Keratinocyte (primary cell): ENCODE measurements around the gene MTHFD2. TPM values are rescaled to one million over a fixed set of nuclear protein-coding genes. Genes with fewer than 3 reads are reported as not detected.
A peak's percentile ranks its signal among the peaks of the same experiment; 100 is the strongest.

ENCODE experiments used
- DNase-seq: peaks from one replicate; pipeline ENCODE4 v3.0.0-alpha.2; 2011; ENCODE audit warnings: low read depth, missing footprints, low spot score
- FAIRE-seq: peaks from 2 replicates; lab custom pipeline; 2011; peaks lifted over from hg19 to GRCh38; lab: Jason Lieb, UNC
- H2AFZ ChIP-seq: 2 replicates; pipeline ENCODE4 v1.6.0; 2012; ENCODE audit warnings: low read length, control low read depth, inconsistent platforms; ENCODE audit not compliant: control insufficient read depth
- H3K27ac ChIP-seq: 2 replicates; pipeline ENCODE4 v1.5.1; 2011; ENCODE audit warnings: low read length; ENCODE audit not compliant: control insufficient read depth, insufficient read depth
- H3K27me3 ChIP-seq: 3 replicates; pipeline ENCODE4 v1.6.0; 2011; ENCODE audit warnings: low read length; ENCODE audit not compliant: control insufficient read depth, insufficient read depth; ENCODE audit errors: extremely low read depth
- H3K36me3 ChIP-seq, 2 experiments: 2 replicates in 1 of 2; 3 replicates in 1 of 2; pipeline ENCODE4 v1.5.1; 2011; ENCODE audit warnings: low read length in 2 of 2, mild to moderate bottlenecking in 1 of 2; ENCODE audit not compliant: control insufficient read depth in 2 of 2, insufficient read depth in 2 of 2; ENCODE audit errors: extremely low read depth in 1 of 2
- H3K4me1 ChIP-seq: 3 replicates; pipeline ENCODE4 v1.5.1; 2011; ENCODE audit warnings: low read length; ENCODE audit not compliant: control insufficient read depth, insufficient read depth; ENCODE audit errors: extremely low read depth
- H3K4me2 ChIP-seq: 3 replicates; pipeline ENCODE4 v1.6.0; 2011; ENCODE audit warnings: low read depth, low read length; ENCODE audit not compliant: control insufficient read depth, insufficient read depth; ENCODE audit errors: extremely low read depth
- H3K4me3 ChIP-seq, 3 experiments: fragments of 200-600 bp in 1 of 3; sonication (generic) in 1 of 3; 2 replicates in 2 of 3; 3 replicates in 1 of 3; pipeline ENCODE4 v1.5.1; 2011 to 2016; ENCODE audit warnings: low read length in 3 of 3, mild to moderate bottlenecking in 3 of 3, control low read depth in 2 of 3, inconsistent platforms in 1 of 3, low read depth in 1 of 3, mixed read lengths in 1 of 3, mixed run types in 1 of 3, moderate library complexity in 1 of 3; ENCODE audit not compliant: control insufficient read depth in 2 of 3, insufficient read depth in 2 of 3; ENCODE audit errors: extremely low read depth in 1 of 3
- H3K79me2 ChIP-seq: 2 replicates; pipeline ENCODE4 v1.6.0; 2012; ENCODE audit warnings: low read length; ENCODE audit not compliant: control insufficient read depth, insufficient read depth
- H3K9ac ChIP-seq: 3 replicates; pipeline ENCODE4 v1.6.0; 2011; ENCODE audit warnings: low read length; ENCODE audit not compliant: control insufficient read depth, insufficient read depth; ENCODE audit errors: extremely low read depth
- H3K9me1 ChIP-seq: 3 replicates; pipeline ENCODE4 v1.6.0; 2011; ENCODE audit warnings: low read length; ENCODE audit not compliant: control insufficient read depth, insufficient read depth; ENCODE audit errors: extremely low read depth
- H3K9me3 ChIP-seq: 2 replicates; pipeline ENCODE4 v1.5.1; 2012; ENCODE audit warnings: low read depth, low read length; ENCODE audit not compliant: control insufficient read depth
- H4K20me1 ChIP-seq: 3 replicates; pipeline ENCODE4 v1.6.0; 2011; ENCODE audit warnings: low read length; ENCODE audit not compliant: control insufficient read depth, insufficient read depth; ENCODE audit errors: extremely low read depth
- EZH2 ChIP-seq: IDR thresholded peaks from one replicate; pipeline ENCODE4 v1.6.1; 2012; ENCODE audit warnings: inconsistent platforms, mild to moderate bottlenecking, low read length, moderate library complexity
- dilution Hi-C: fragments of 300-500 bp; cut with MboI; formaldehyde crosslinking; loops from one replicate; pipeline ENCODE4 v1.7.0; 2020; ENCODE audit warnings: low sequenced_read_pairs; ENCODE audit not compliant: extremely low pct_ligation_motif_present
- polyA plus RNA-seq, 5 experiments: library from polyadenylated mRNA; depleted of rRNA in 3 of 5; stranded (reverse) in 3 of 5; stranded (forward) in 1 of 5; unstranded in 1 of 5; fragments of >200 nt; gene quantifications; 1 replicate in 1 of 5; 2 replicates in 3 of 5; 3 replicates in 1 of 5; pipeline versions ENCODE4 v1.2.1 to v1.2.3, GENCODE V29; 2011 to 2012; ENCODE audit warnings: missing spikeins in 2 of 5, low read depth in 1 of 5, low replicate concordance in 1 of 5
- TF ChIP-seq, protein P1 (sequence below), 3 experiments: IDR thresholded peaks in 1 of 3; conservative IDR thresholded peaks in 1 of 3; optimal IDR thresholded peaks in 1 of 3; 2 replicates in 2 of 3; 3 replicates in 1 of 3; pipeline versions ENCODE3 to v1.5.1; 2011; ENCODE audit warnings: low read length in 3 of 3, mild to moderate bottlenecking in 3 of 3, moderate library complexity in 2 of 3, control low read depth in 1 of 3, inconsistent platforms in 1 of 3; ENCODE audit not compliant: insufficient read depth in 2 of 3; ENCODE audit errors: extremely low read depth in 1 of 3

Gene MTHFD2
- polyA plus RNA-seq, 1 donor (not counting 4 experiments of a cell fraction or from before 2014, with no cell fraction given): 114 TPM

DNA sequence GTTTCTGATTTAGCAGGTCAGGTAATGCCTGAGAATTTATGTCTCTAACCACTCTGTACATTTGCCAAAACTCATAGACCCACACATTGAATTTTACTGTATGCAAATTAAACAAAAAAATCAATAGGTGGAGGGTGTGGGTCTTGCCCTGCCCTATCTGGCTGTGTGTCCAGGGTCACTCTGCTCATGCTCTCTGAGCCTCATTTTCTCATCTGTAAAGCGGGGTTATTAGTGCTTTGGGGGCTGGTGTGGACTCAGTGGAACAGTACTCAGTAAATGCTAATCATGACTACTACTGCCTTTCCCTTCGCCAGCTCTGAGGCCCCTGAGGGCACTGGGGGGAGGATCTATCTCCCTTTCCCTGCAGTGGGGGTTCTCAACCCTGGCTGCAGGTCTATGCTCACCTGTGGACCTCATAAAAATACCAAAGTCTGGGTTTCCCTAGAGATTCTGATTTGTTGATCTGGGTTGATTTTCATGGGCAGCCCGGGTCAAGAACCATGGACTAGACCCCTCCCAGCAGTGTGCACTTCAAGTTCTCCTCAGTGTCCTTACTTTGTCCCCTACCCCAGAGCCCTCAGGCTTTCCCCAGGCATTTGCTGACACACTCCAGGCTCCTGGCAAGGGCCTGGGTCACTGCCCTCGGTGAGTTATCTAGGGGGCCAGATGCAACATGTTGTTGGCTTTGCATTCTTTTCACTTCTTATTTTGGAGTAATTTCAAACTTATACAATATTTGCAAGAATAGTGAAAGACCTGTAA, 27.5 kb downstream of the MTHFD2 start:
- Histone ChIP-seq H3K27ac (no peak overlapping the region), H2AFZ (no peak overlapping the region), H3K27me3 (peaks cover 7% of the 10 kb centered on the region), H3K4me1 (peaks cover 18% of the 10 kb centered on the region), H4K20me1 (peaks cover 3% of the 10 kb centered on the region), H3K36me3 (peaks cover 0 to 4% of the 10 kb centered on the region in 2 experiments), H3K9me1 (no peaks in the 10 kb centered on the region), H3K9ac (no peak overlapping the region), H3K4me3 (no peak overlapping the region), H3K9me3 (no peaks in the 10 kb centered on the region), H3K79me2 (no peaks in the 10 kb centered on the region), H3K4me2 (peak overlapping the region; percentile 44)
- DNase-seq (no peak), FAIRE-seq (no peak)
- TF ChIP-seq, protein P1, sequence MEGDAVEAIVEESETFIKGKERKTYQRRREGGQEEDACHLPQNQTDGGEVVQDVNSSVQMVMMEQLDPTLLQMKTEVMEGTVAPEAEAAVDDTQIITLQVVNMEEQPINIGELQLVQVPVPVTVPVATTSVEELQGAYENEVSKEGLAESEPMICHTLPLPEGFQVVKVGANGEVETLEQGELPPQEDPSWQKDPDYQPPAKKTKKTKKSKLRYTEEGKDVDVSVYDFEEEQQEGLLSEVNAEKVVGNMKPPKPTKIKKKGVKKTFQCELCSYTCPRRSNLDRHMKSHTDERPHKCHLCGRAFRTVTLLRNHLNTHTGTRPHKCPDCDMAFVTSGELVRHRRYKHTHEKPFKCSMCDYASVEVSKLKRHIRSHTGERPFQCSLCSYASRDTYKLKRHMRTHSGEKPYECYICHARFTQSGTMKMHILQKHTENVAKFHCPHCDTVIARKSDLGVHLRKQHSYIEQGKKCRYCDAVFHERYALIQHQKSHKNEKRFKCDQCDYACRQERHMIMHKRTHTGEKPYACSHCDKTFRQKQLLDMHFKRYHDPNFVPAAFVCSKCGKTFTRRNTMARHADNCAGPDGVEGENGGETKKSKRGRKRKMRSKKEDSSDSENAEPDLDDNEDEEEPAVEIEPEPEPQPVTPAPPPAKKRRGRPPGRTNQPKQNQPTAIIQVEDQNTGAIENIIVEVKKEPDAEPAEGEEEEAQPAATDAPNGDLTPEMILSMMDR (optimal IDR thresholded peaks at IDR 0.05 in 1 of 3, IDR thresholded peaks at IDR 0.05 in 1 of 3, conservative IDR thresholded peaks at IDR 0.05 in 1 of 3; ENCODE audit: extremely low read depth in 1 of 3, insufficient read depth in 2 of 3, low read length in 3 of 3): no peak
- no peak for TF ChIP-seq EZH2
- dilution Hi-C loops: no loop called here

DNA sequence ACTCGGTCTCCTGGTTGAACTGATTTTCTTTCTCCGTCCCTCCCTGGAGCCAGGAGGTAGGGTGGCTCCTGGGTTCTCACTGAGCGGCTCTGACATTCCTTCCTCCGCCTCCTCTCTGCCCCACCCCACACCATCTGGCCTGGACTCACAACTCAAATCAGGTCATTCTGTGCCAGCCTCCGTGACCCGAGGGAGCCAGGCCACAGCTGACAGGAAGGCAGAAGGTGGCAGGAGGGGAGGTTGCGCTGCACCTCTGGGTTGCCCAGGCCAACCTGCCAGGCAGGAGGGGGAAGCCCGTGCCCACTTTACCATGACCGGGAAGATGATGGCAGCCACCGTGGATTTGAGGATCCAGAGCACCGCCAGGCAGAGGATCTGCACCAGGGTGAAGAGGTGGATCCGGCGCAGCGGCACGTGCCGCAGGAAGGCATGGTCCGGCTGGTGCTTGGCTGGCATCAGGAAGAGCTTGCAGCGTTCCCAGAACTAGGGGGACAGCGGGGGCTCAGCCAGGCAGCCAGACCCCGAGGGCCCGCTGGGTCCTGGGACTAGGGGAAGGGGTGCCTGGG, 28.3 kb downstream of the MTHFD2 start:
- Histone ChIP-seq H3K27me3 (peaks cover 7% of the 10 kb centered on the region), H3K4me1 (peaks cover 18% of the 10 kb centered on the region), H2AFZ (peak overlapping the region; percentile 76), H3K79me2 (no peaks in the 10 kb centered on the region), H3K9me3 (no peaks in the 10 kb centered on the region), H3K36me3 (no peaks in the 10 kb centered on the region), H3K4me2 (peak overlapping the region; percentile 44), H4K20me1 (peaks cover 3% of the 10 kb centered on the region), H3K4me3 (peak overlapping the region in 1 of 3 experiments; percentile 4), H3K27ac (no peak overlapping the region), H3K9ac (no peak overlapping the region), H3K9me1 (no peaks in the 10 kb centered on the region)
- FAIRE-seq (no peak), DNase-seq (no peak)
- TF ChIP-seq, protein P1 (optimal IDR thresholded peaks at IDR 0.05 in 1 of 3, IDR thresholded peaks at IDR 0.05 in 1 of 3, conservative IDR thresholded peaks at IDR 0.05 in 1 of 3; ENCODE audit: extremely low read depth in 1 of 3, insufficient read depth in 2 of 3, low read length in 3 of 3): no peak
- no peak for TF ChIP-seq EZH2
- dilution Hi-C loops: no loop called here
